ENCODE measurements around the gene SUPT3H.
A peak's percentile ranks its signal among the peaks of the same experiment; 100 is the strongest.
"Not testable (repeated sequence)": the region's sequence is repeated elsewhere in the genome, so short reads cannot be mapped to it uniquely, and the experiment has no call there.

The SUPT3H gene

DNA sequence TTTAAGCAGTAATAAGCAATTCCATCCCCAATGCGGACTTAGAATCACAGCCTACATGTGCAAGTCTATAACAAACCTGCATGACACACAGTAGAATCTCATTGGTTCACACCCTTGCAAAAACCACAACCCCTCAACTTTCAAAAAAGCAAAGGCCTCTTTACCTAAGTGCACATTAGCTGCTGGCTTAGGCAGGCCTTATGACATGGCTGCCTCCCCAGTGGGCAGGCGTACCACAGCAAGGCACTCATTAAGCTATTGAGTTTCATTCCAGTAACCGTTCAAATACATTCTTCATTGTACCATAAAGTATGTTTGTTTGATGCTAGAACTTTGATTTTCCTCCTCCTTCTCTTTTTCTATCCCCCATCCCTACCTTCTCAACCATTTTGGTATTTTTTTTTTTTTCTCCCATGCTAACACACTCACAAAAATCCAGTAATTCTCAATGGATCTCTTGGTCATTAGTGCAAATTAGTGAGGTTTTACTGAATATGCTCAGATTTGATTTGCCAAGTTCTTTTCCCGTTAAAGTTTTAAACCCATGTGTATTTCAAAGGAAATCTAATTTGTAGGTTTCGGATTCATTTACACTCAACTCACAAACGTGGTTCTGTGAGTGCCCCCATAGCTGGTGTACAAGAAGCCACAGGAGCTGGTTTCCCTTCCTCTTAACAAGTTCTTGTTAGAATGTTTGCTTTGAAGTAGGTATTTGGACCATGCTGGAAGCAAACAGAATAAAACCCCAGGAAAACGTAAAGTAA is 510.0 kb downstream of the SUPT3H start:
- DNase-seq, result no peak

- DNase-seq, result not testable (repeated sequence)
Observed at GRCh38 chr6:44865184-44865583, 512.5 kb downstream of the SUPT3H start.

DNA sequence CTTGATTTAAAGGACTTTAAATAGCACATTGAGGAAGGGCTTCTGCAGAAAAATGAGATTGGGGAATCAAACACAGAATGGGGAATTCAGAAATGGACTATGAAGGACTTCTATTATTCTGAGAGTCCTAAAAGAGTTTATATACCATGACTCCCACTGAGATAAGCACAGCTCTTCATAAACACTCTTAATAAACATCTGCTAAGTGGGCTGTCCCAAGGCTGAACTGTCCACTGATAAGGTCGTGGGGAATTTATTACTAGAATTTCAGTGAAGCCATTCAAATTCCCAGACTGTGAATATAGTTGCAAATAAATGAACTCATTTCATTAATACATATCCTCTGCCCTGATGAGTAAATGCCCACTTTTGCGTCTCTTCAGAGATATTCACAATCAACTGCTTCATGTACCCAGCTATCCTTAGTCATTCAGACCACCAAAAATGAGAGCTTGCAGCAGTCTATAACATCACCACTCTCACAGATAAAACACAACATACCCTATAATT is 517.8 kb downstream of the SUPT3H start:
- no peak for DNase-seq

DNA sequence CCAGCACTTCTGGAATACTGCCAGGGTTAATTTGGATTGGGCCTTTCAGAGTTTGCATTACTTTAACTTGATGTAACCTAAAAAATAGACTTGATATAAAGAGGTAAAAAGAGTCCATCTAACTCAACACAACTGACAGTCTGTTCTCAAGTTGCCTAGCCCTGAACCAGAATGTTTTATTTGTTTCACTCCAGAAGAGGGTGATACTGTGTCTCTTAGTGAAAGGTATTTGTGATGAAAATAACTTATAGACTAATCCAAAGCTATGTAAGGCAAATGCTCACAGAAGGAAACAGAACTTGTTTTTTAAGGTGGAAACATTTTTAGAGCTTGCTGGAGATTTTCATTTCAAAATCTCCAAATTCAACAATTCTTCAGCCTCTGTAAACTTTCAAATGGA is 518.7 kb downstream of the SUPT3H start:
- DNase-seq, result peak; percentile 16

- no peak for DNase-seq
Observed at GRCh38 chr6:44856479-44856878, 521.3 kb downstream of the SUPT3H start.

- DNase-seq, result no peak
Observed at GRCh38 chr6:44855562-44856411, 521.9 kb downstream of the SUPT3H start.

DNA sequence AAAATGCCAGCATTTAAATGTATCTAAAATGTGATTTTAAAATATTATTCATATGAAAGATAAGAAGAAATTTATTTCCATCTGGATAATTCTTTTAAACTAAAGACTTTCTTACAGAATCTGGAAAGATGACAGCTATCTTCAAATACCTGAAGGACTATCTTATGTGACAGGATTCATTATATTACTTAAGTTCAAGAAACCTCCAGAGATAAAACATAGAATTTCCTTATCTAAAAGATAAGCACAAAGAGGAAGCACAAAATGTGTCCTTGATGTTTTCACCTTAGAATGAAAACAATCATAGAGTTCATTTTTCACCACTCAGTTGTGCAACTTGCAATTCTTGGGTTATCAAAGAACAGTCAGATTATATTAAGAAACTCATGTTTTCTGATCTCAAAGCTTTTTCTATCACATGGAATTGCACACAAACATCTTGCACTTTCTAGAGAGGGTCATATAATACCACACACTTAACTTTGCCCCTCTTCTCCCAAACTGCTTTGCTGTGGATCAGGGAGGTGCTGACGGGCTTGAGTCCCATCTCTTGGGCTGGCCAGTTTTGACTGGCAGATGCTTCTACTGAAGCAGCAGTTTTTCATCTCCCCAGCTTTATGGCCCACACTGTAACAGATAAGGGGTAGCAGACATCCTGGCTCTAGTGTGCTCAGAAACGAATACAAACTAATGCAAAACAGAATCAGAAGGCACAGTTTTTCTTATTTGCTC is 522.9 kb downstream of the SUPT3H start:
- no peak for DNase-seq

GRCh38 chr6:44851176-44851575 is 526.6 kb downstream of the SUPT3H start:
- DNase-seq, result no peak

DNA sequence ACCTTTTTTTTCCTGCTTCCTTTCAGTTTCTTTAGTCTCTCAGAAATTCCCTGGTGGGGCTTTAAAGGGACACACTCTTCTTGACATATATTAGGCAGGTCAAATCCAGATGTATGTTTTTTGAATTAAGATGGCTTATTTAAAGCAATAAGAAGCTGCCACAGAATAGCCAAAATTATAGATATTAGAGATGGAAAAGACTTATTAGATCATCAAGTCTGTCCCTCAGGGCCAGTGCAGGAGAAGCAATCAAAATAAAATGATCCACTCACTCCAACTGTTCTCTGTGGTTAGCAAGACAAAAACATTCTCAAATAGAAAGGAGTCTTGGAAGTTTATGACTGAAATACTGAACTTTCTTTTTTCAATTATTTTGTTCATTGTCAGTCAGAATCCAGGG is 527.4 kb downstream of the SUPT3H start:
- DNase-seq, result no peak

- DNase-seq, result no peak
Observed at GRCh38 chr6:44849806-44850205, 527.9 kb downstream of the SUPT3H start.

- DNase-seq, result no peak
Observed at GRCh38 chr6:44843734-44844133, 534.0 kb downstream of the SUPT3H start.

- DNase-seq, result no peak
Observed at GRCh38 chr6:44842616-44843015, 535.1 kb downstream of the SUPT3H start.

DNA sequence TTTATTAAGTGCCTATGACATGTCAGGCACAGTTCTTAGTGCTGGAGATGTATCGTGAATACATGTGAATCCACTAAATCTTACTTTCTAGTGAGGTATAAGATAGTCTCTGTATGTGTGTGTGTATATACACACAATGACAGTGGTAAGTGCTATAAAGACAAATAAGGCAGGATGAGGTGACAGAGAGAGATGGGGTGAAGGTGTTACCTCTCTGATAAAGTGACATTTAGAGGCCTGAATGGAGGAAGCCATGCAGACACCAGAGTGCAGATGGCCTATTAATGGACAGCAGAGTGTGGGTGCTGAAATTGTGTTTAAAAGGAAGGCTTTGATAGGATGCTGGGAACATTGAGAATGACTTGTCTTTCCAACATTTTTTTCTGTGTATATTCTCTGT is 535.9 kb downstream of the SUPT3H start:
- DNase-seq, result no peak

- DNase-seq, result no peak
Observed at GRCh38 chr6:44837741-44838140, 540.0 kb downstream of the SUPT3H start.

- DNase-seq, result no peak
Observed at GRCh38 chr6:44837255-44837654, 540.5 kb downstream of the SUPT3H start.

DNA sequence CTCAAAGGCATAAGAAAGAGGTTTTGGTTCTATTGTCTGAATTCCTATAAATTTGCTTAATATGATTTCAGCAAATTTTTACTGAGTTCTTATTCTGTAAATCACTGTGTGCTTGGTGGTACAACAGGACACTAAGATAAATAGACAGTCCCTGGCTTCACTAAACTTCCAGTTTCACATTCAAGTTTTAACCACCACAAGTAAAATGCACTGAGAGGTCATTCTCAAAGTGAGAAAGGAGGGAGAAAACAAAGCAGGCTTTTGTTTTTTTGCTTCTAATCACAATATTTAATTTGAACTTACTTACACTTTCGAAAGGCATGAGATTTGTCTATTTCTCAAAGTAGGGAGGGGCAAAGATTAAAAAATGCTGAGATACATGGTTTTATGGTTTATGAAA is 544.5 kb downstream of the SUPT3H start:
- DNase-seq, result no peak

- no peak for DNase-seq
Observed at GRCh38 chr6:44831002-44831610, 546.6 kb downstream of the SUPT3H start.

DNA sequence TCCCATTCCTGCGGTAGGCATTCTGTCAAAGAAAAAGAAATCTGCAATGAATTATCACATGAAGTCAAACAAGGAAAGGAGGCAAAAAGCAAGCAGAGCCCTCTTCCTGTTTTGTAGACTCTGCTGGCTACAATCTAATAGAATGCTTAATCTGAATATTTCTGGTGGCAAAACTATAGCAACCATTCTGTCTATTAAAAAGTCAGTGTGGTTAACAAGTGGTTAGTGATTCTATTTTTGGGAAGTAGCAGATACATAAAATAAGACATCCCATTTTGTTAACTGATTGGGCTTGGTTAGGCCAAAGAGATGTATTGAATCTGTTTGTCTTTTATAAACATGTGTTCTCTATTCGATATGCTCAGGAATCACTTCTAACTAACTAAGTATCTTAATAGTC is 547.9 kb downstream of the SUPT3H start:
- peak; percentile 18 for DNase-seq

- DNase-seq, result no peak
Observed at GRCh38 chr6:44828780-44829179, 549.0 kb downstream of the SUPT3H start.

- no peak for DNase-seq
Observed at GRCh38 chr6:44826025-44826676, 551.6 kb downstream of the SUPT3H start.

DNA sequence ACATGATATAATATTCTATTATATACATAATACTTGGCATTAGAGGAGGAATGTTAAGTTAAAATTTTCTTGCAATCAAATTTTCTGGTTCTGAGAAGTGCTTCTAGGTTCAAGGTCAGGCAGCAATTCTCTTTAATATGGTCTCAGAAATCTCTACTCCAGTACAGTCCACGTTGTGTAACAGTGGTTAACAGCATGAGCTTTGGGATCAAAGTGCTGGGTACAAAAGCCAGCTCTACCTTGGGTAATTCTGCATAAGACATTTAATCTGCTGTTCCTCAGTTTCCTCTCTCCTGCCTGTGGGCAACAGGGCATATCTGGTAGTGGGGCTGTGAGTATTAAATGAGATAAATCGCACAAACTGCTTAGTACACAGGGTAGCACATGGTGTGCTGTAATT is 552.5 kb downstream of the SUPT3H start:
- DNase-seq, result no peak

GRCh38 chr6:44824567-44824966 is 553.2 kb downstream of the SUPT3H start:
- no peak for DNase-seq

Measured in CD4-positive, alpha-beta T cell treated with Interleukin-17A for 1 hour (primary cell).